Endodermal cell (in vitro differentiated cells): ENCODE measurements around the gene BEND7. TPM values are rescaled to one million over a fixed set of nuclear protein-coding genes. Genes with fewer than 3 reads are reported as not detected.

Source experiments
- DNase-seq: peaks from one replicate; pipeline ENCODE4 v3.0.0-alpha.2; 2017
- H3K27ac ChIP-seq: 2 replicates; pipeline ENCODE4 v1.5.1; 2013; ENCODE audit warnings: mild to moderate bottlenecking, low read depth, low read length, moderate library complexity
- H3K27me3 ChIP-seq: 2 replicates; pipeline ENCODE4 v1.6.1; 2013; ENCODE audit warnings: mild to moderate bottlenecking, low read length, moderate library complexity; ENCODE audit not compliant: insufficient read depth, control insufficient read depth, poor library complexity, severe bottlenecking
- H3K36me3 ChIP-seq: 2 replicates; pipeline ENCODE4 v1.7.0; 2013; ENCODE audit warnings: mild to moderate bottlenecking, low read length, moderate library complexity; ENCODE audit not compliant: control insufficient read depth, insufficient read depth
- H3K4me1 ChIP-seq: one replicate; pipeline ENCODE4 v1.7.0; 2013; ENCODE audit warnings: low read length; ENCODE audit not compliant: control insufficient read depth, insufficient read depth
- H3K4me3 ChIP-seq: 2 replicates; pipeline ENCODE4 v1.5.1; 2013; ENCODE audit warnings: mild to moderate bottlenecking, low read length, moderate library complexity
- H3K9ac ChIP-seq: 2 replicates; pipeline ENCODE4 v1.6.1; 2013; ENCODE audit warnings: mild to moderate bottlenecking, low read length, moderate library complexity; ENCODE audit not compliant: poor library complexity, severe bottlenecking; ENCODE audit errors: extremely low read depth
- H3K9me3 ChIP-seq: 2 replicates; pipeline ENCODE4 v1.6.1; 2013; ENCODE audit warnings: mild to moderate bottlenecking, low read length, moderate library complexity; ENCODE audit not compliant: control insufficient read depth
- H3K27ac Mint-ChIP-seq: 2 replicates; pipeline ENCODE4 v1.8.0; 2020; ENCODE audit warnings: mixed read lengths
- H3K27me3 Mint-ChIP-seq: 2 replicates; pipeline ENCODE4 v1.8.0; 2021; ENCODE audit warnings: mild to moderate bottlenecking, mixed read lengths; ENCODE audit not compliant: insufficient read depth
- H3K36me3 Mint-ChIP-seq: 2 replicates; pipeline ENCODE4 v1.8.0; 2020; ENCODE audit warnings: low read depth, mixed read lengths
- H3K4me1 Mint-ChIP-seq: 2 replicates; pipeline ENCODE4 v1.8.0; 2020; ENCODE audit warnings: mixed read lengths
- H3K4me3 Mint-ChIP-seq: 2 replicates; pipeline ENCODE4 v1.8.0; 2020; ENCODE audit warnings: mild to moderate bottlenecking, moderate library complexity, mixed read lengths
- H3K9me3 Mint-ChIP-seq: 2 replicates; pipeline ENCODE4 v1.8.0; 2020; ENCODE audit warnings: mild to moderate bottlenecking, mixed read lengths
- CTCF ChIP-seq: fragments of 200-600 bp; sonication (generic); conservative IDR thresholded peaks from 2 replicates; pipeline ENCODE4 v1.5.0; 2021; ENCODE audit warnings: antibody characterized with exemption, mild to moderate bottlenecking
- WGBS, 2 experiments: methylation state at CpG; one replicate each; pipeline versions ENCODE4 v1.1.5 to v1.1.7; 2013; ENCODE audit warnings: missing lambda C conversion rate in 2 of 2, mixed read lengths in 1 of 2; ENCODE audit not compliant: insufficient coverage in 1 of 2, insufficient read length in 1 of 2; 5-methylcytosine and 5-hydroxymethylcytosine counted together
- total RNA-seq, 2 donors: library from RNA; stranded (reverse); fragmentation: NEBNext Ultra II Directional in 1 of 2; extraction: Animal tissue kit (Norgen Biotek cat#: 25700) in 1 of 2; gene quantifications; 2 replicates in 1 of 2; 3 replicates in 1 of 2; pipeline ENCODE4 v1.2.1, GENCODE V29; 2021

The BEND7 gene
- total RNA-seq, 2 donors from 2014 or later, result 5.3 to 5.7 TPM

GRCh38 chr10:13535346-13535745, 6.5 kb upstream of the BEND7 start:
- no peak overlapping the region for H3K27ac Mint-ChIP-seq
- no peak for DNase-seq
- TF ChIP-seq CTCF, result no peak
- 89 to 100% methylated on average over 4 of the region's 4 CpGs for WGBS, 2 experiments
- no peak overlapping the region for H3K4me3 Mint-ChIP-seq
- H3K9me3 Mint-ChIP-seq, result peaks cover 3% of the 10 kb centered on the region
- H3K4me3 ChIP-seq, result no peak overlapping the region
- H3K27me3 Mint-ChIP-seq, result peaks cover 12% of the 10 kb centered on the region
- no peaks in the 10 kb centered on the region for H3K36me3 Mint-ChIP-seq
- no peaks in the 10 kb centered on the region for H3K4me1 ChIP-seq
- peaks cover 9% of the 10 kb centered on the region for H3K4me1 Mint-ChIP-seq
- no peak overlapping the region for H3K27ac ChIP-seq
- no peaks in the 10 kb centered on the region for H3K9me3 ChIP-seq
- H3K36me3 ChIP-seq, result no peaks in the 10 kb centered on the region
- peaks cover 23% of the 10 kb centered on the region for H3K27me3 ChIP-seq
- no peak overlapping the region for H3K9ac ChIP-seq

GRCh38 chr10:13529714-13529973, 830 bp upstream of the BEND7 start:
- Histone ChIP-seq H3K27me3 (peaks cover 69% of the 10 kb centered on the region), H3K36me3 (no peaks in the 10 kb centered on the region), H3K4me3 (peak overlapping the region; percentile 70), H3K9me3 (no peaks in the 10 kb centered on the region), H3K27ac (no peak overlapping the region), H3K4me1 (peaks cover 6% of the 10 kb centered on the region), H3K9ac (no peak overlapping the region)
- no peak overlapping the region for H3K27ac Mint-ChIP-seq
- no peaks in the 10 kb centered on the region for H3K9me3 Mint-ChIP-seq
- 80 to 84% methylated on average over 8 of the region's 8 CpGs for WGBS, 2 experiments
- no peaks in the 10 kb centered on the region for H3K36me3 Mint-ChIP-seq
- H3K4me1 Mint-ChIP-seq, result peaks cover 29% of the 10 kb centered on the region
- DNase-seq, result peak; percentile 50
- peak overlapping the region; percentile 60 for H3K4me3 Mint-ChIP-seq
- TF ChIP-seq CTCF, result no peak
- H3K27me3 Mint-ChIP-seq, result peaks cover 56% of the 10 kb centered on the region

GRCh38 chr10:13528123-13528874, 515 bp downstream of the BEND7 start:
- Histone ChIP-seq H3K4me3 (peak overlapping the region; percentile 78), H3K9me3 (no peaks in the 10 kb centered on the region), H3K36me3 (no peaks in the 10 kb centered on the region), H3K27ac (no peak overlapping the region), H3K9ac (peak overlapping the region; percentile 19), H3K4me1 (peaks cover 6% of the 10 kb centered on the region), H3K27me3 (peaks cover 76% of the 10 kb centered on the region)
- 0 to 1% methylated on average over 11 to 104 of the region's 104 CpGs for WGBS, 2 experiments
- no peaks in the 10 kb centered on the region for H3K36me3 Mint-ChIP-seq
- no peak for TF ChIP-seq CTCF
- peak overlapping the region; percentile 74 for H3K27ac Mint-ChIP-seq
- H3K27me3 Mint-ChIP-seq, result peaks cover 68% of the 10 kb centered on the region
- H3K9me3 Mint-ChIP-seq, result no peaks in the 10 kb centered on the region
- H3K4me3 Mint-ChIP-seq, result peak overlapping the region; percentile 65
- peaks cover 29% of the 10 kb centered on the region for H3K4me1 Mint-ChIP-seq
- peak; percentile 73 for DNase-seq
